HCT116 (cell line): ENCODE data around the gene SERPINA3. TPM values are rescaled to one million over a fixed set of nuclear protein-coding genes. Genes with fewer than 3 reads are reported as not detected.

Experiments
- ATAC-seq: fragments of 200-7000 bp; cut with Tn5 transposase; 2 replicates; pipeline ENCODE4 v1.9.1; 2020; ENCODE audit warnings: mild to moderate bottlenecking, moderate library complexity
- BruUV-seq: library from RNA; stranded (reverse); fragments of 400-500 nt; replicated peaks from 2 replicates; lab custom pipeline; 2021; lab: Mats Ljungman, UMichigan
- CTCF ChIA-PET: fragments of 300-600 bp; sonication (Branson Sonifier 250); formaldehyde crosslinking; loops from one replicate; lab custom pipeline; 2021; ENCODE audit warnings: antibody characterized with exemption; lab: Charles Lee
- POLR2A ChIA-PET: fragments of 300-600, 350-600 bp; sonication (Branson Sonifier 250); formaldehyde crosslinking; loops from one replicate; lab custom pipeline; 2021; ENCODE audit warnings: antibody characterized with exemption; lab: Charles Lee
- RAD21 ChIA-PET, 2 experiments: fragments of 300-600 bp; sonication (Branson Sonifier 250); formaldehyde crosslinking; loops; one replicate each; lab custom pipeline; 2023; ENCODE audit warnings: low total read pairs in 2 of 2; ENCODE audit not compliant: uncharacterized antibody in 2 of 2, unreplicated experiment in 2 of 2, low non-redundant PET in 1 of 2; lab: Charles Lee
- DNase-seq: peaks from one replicate; pipeline ENCODE4 v3.0.0-alpha.2; 2010; ENCODE audit warnings: low read depth, low spot score
- H2AFZ ChIP-seq: fragments of 200-600 bp; shearing (Covaris generic), sonication (generic); 2 replicates; pipeline ENCODE4 v1.6.1; 2017; ENCODE audit warnings: low read depth, mixed run types, mixed read lengths, antibody characterized with exemption, low read length; ENCODE audit not compliant: poor library complexity, severe bottlenecking
- H3K27ac ChIP-seq: 2 replicates; pipeline ENCODE4 v1.5.1; 2012; ENCODE audit warnings: low read depth, low read length
- H3K27me3 ChIP-seq: fragments of 200-600 bp; sonication (generic); 2 replicates; pipeline ENCODE4 v1.6.1; 2016; ENCODE audit warnings: mixed run types, low read length, mixed read lengths; ENCODE audit not compliant: insufficient read depth
- H3K36me3 ChIP-seq, 2 experiments: fragments of 200-500 bp in 1 of 2; fragments of 200-600 bp in 1 of 2; sonication (Bioruptor generic) in 1 of 2; sonication (generic) in 1 of 2; 2 replicates each; pipeline versions ENCODE4 v1.5.1 to v1.6.1; 2014 to 2016; ENCODE audit warnings: low read length in 2 of 2, inconsistent platforms in 1 of 2, mixed read lengths in 1 of 2, mixed run types in 1 of 2; ENCODE audit not compliant: insufficient read depth in 2 of 2, control insufficient read depth in 1 of 2
- H3K4me1 ChIP-seq, 2 experiments: fragments of 200-600 bp in 1 of 2; sonication (generic) in 1 of 2; 2 replicates each; pipeline versions ENCODE4 v1.5.1 to v1.6.1; 2012 to 2017; ENCODE audit warnings: low read length in 2 of 2, inconsistent platforms in 1 of 2, mild to moderate bottlenecking in 1 of 2, mixed read lengths in 1 of 2, mixed run types in 1 of 2, moderate library complexity in 1 of 2; ENCODE audit not compliant: insufficient read depth in 2 of 2, control insufficient read depth in 1 of 2
- H3K4me2 ChIP-seq: fragments of 200-600 bp; sonication (generic); 2 replicates; pipeline ENCODE4 v1.6.1; 2017; ENCODE audit warnings: mixed run types, low read length, mixed read lengths
- H3K4me3 ChIP-seq, 2 experiments: fragments of 200-600 bp in 1 of 2; sonication (generic) in 1 of 2; replicated peaks in 1 of 2; 2 replicates each; pipeline ENCODE4 v1.5.1; 2011 to 2016; ENCODE audit warnings: low read length in 2 of 2, control low read depth in 1 of 2, low read depth in 1 of 2, mild to moderate bottlenecking in 1 of 2, mixed read lengths in 1 of 2, mixed run types in 1 of 2
- H3K79me2 ChIP-seq: fragments of 200-600 bp; sonication (generic); 2 replicates; pipeline ENCODE4 v1.6.1; 2017; ENCODE audit warnings: mild to moderate bottlenecking, mixed run types, low read length, moderate library complexity, mixed read lengths; ENCODE audit not compliant: insufficient read depth
- H3K9ac ChIP-seq: fragments of 200-600 bp; sonication (generic); 2 replicates; pipeline ENCODE4 v1.6.1; 2016; ENCODE audit warnings: low read length, mixed read lengths
- H3K9me2 ChIP-seq: fragments of 200-600 bp; sonication (generic), shearing (Covaris generic); 2 replicates; pipeline ENCODE4 v1.6.1; 2017; ENCODE audit warnings: mixed run types, mild to moderate bottlenecking, moderate library complexity; ENCODE audit not compliant: insufficient read depth
- H3K9me3 ChIP-seq, 2 experiments: fragments of 200-500 bp in 1 of 2; fragments of 200-600 bp in 1 of 2; sonication (Bioruptor generic) in 1 of 2; sonication (generic) in 1 of 2; 2 replicates each; pipeline ENCODE4 v1.6.1; 2014 to 2017; ENCODE audit warnings: low read length in 2 of 2, mixed read lengths in 2 of 2, inconsistent platforms in 1 of 2, low read depth in 1 of 2, mild to moderate bottlenecking in 1 of 2, mixed run types in 1 of 2, moderate library complexity in 1 of 2; ENCODE audit not compliant: control insufficient read depth in 1 of 2, insufficient read depth in 1 of 2
- H4K20me1 ChIP-seq: fragments of 200-600 bp; sonication (generic), shearing (Covaris generic); 2 replicates; pipeline ENCODE4 v1.6.1; 2017; ENCODE audit warnings: mixed run types, mild to moderate bottlenecking, moderate library complexity; ENCODE audit not compliant: insufficient read depth
- CBX3 ChIP-seq: IDR thresholded peaks from 2 replicates; pipeline ENCODE4 v1.6.1; 2012; ENCODE audit warnings: low read depth
- EGR1 ChIP-seq: IDR thresholded peaks from 2 replicates; pipeline ENCODE4 v1.6.1; 2012; ENCODE audit warnings: low read depth
- ELF1 ChIP-seq: IDR thresholded peaks from 2 replicates; pipeline ENCODE4 v1.6.1; 2012; ENCODE audit warnings: low read depth, borderline replicate concordance
- EZH2 ChIP-seq: fragments of 200-600 bp; sonication (generic); IDR thresholded peaks from 2 replicates; pipeline ENCODE4 v1.6.1; 2017; ENCODE audit warnings: antibody characterized with exemption, mixed run types
- EZH2phosphoT487 ChIP-seq: fragments of 200-600 bp; IDR thresholded peaks from 2 replicates; pipeline ENCODE4 v1.6.1; 2018; ENCODE audit warnings: antibody characterized with exemption, borderline replicate concordance
- JUND ChIP-seq: IDR thresholded peaks from 2 replicates; pipeline ENCODE4 v1.6.1; 2012
- POLR2A ChIP-seq: IDR thresholded peaks from 2 replicates; pipeline ENCODE4 v1.7.0; 2011; ENCODE audit warnings: borderline replicate concordance; ENCODE audit not compliant: insufficient read depth, insufficient read length; ENCODE audit errors: extremely low read depth
- POLR2AphosphoS5 ChIP-seq: IDR thresholded peaks from 2 replicates; pipeline ENCODE4 v1.6.1; 2011; ENCODE audit warnings: mild to moderate bottlenecking, low read depth, low read length, moderate library complexity
- RAD21 ChIP-seq: IDR thresholded peaks from 2 replicates; pipeline ENCODE4 v1.6.1; 2012; ENCODE audit warnings: low read depth, mild to moderate bottlenecking
- SRF ChIP-seq: IDR thresholded peaks from 2 replicates; pipeline ENCODE4 v1.6.1; 2012; ENCODE audit warnings: low read depth
- YY1 ChIP-seq: IDR thresholded peaks from 2 replicates; pipeline ENCODE4 v1.6.1; 2011; ENCODE audit warnings: low read length, low read depth, moderate library complexity, mild to moderate bottlenecking; ENCODE audit not compliant: insufficient replicate concordance; ENCODE audit errors: extremely low read depth
- ZBTB33 ChIP-seq: IDR thresholded peaks from 2 replicates; pipeline ENCODE4 v1.6.1; 2011; ENCODE audit warnings: mild to moderate bottlenecking, low read length, moderate library complexity; ENCODE audit not compliant: insufficient replicate concordance; ENCODE audit errors: extremely low read depth
- ZFX ChIP-seq: fragments of 450-650 bp; IDR thresholded peaks from 2 replicates; pipeline ENCODE4 v1.6.1; 2017
- ZNF274 ChIP-seq: fragments of 200-500 bp; sonication (Bioruptor generic); IDR thresholded peaks from 2 replicates; pipeline ENCODE4 v1.6.1; 2014; ENCODE audit warnings: mild to moderate bottlenecking, low read depth, low read length, inconsistent platforms
- intact Hi-C: fragments of 100-400 bp; cut with micrococcal nuclease; formaldehyde crosslinking; loops from 2 replicates; pipeline ENCODE4 v1.10.0; 2022
- total RNA-seq: library from RNA; stranded (reverse); gene quantifications from one replicate; pipeline ENCODE4 v1.2.1, GENCODE V29; 2021; ENCODE audit not compliant: unreplicated experiment
- TF ChIP-seq, protein P1 (sequence below): IDR thresholded peaks from 2 replicates; pipeline ENCODE4 v1.6.1; 2012
- TF ChIP-seq, protein P2 (sequence below): IDR thresholded peaks from 2 replicates; pipeline ENCODE4 v1.6.1; 2012; ENCODE audit warnings: low read depth
- TF ChIP-seq, protein P3 (sequence below), 3 experiments: fragments of 200-600 bp in 1 of 3; sonication (generic) in 1 of 3; IDR thresholded peaks in 2 of 3; conservative IDR thresholded peaks in 1 of 3; 2 replicates each; pipeline ENCODE4 v1.5.1; 2012 to 2017; ENCODE audit warnings: low read depth in 2 of 3, low read length in 2 of 3, antibody characterized with exemption in 1 of 3, borderline replicate concordance in 1 of 3, control low read depth in 1 of 3, mild to moderate bottlenecking in 1 of 3, mixed read lengths in 1 of 3, mixed run types in 1 of 3, moderate library complexity in 1 of 3; ENCODE audit not compliant: insufficient read depth in 1 of 3

The SERPINA3 gene
- total RNA-seq, 1 experiment from 2014 or later: 4.3 TPM

DNA sequence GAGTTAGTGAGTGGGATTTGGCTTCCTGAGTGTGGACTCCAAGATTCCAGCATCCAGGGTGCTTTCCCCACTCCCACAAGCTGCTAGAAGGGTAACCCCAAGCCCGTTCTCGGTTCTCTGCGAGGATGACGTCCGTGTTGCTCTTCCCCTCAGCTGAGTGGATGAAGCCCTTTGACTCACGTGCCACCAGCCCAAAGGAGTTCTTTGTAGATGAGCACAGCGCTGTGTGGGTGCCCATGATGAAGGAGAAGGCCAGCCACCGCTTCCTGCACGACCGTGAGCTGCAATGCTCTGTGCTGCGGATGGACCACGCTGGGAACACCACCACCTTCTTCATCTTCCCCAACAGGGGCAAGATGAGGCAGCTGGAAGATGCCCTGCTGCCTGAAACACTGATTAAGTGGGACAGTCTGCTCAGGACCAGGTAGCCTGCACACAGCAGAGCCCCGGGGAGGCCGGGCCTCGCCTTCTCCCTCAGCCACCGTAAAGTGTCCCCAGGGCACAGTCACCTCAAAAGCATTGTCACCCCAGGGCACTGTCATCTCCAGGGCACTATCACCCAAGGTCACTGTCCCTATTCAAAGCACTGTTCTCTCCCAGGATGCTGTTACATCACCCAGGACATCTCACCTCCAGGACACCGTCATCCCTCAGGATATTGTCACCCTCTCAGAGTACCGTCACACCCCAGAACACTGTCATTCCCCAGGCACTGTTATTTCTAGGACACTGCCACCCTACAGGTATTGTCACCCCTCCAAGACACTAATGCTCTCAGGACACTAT, 31.3 kb downstream of the SERPINA3 start:
- DNase-seq (no peak), ATAC-seq (no peak)
- no TSS peak for BruUV-seq
- Histone ChIP-seq H3K9me3 (peaks cover 0 to 4% of the 10 kb centered on the region in 2 experiments; a peak in 1 of 4 replicates), H3K9me2 (no peaks in the 10 kb centered on the region), H2AFZ (no peak overlapping the region), H3K4me1 (peaks cover 4 to 24% of the 10 kb centered on the region in 2 experiments; a peak in 3 of 4 replicates), H3K4me3 (no peak overlapping the region), H3K27ac (no peak overlapping the region), H3K9ac (no peak overlapping the region), H4K20me1 (no peaks in the 10 kb centered on the region), H3K36me3 (no peaks in the 10 kb centered on the region), H3K79me2 (no peaks in the 10 kb centered on the region), H3K4me2 (no peak overlapping the region), H3K27me3 (no peaks in the 10 kb centered on the region)
- CTCF ChIA-PET: no interaction called here
- POLR2A ChIA-PET: no interaction called here
- TF ChIP-seq POLR2A: no peak
- no peak for TF ChIP-seq YY1
- TF ChIP-seq JUND: no peak
- TF ChIP-seq ZNF274: no peak
- no peak for TF ChIP-seq ELF1
- TF ChIP-seq, protein P1, sequence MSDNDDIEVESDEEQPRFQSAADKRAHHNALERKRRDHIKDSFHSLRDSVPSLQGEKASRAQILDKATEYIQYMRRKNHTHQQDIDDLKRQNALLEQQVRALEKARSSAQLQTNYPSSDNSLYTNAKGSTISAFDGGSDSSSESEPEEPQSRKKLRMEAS: no peak
- no peak for TF ChIP-seq ZBTB33
- no peak for TF ChIP-seq ZFX
- TF ChIP-seq RAD21: no peak
- TF ChIP-seq POLR2AphosphoS5: no peak
- no peak for TF ChIP-seq EZH2phosphoT487
- no peak for TF ChIP-seq EGR1
- TF ChIP-seq, protein P2, sequence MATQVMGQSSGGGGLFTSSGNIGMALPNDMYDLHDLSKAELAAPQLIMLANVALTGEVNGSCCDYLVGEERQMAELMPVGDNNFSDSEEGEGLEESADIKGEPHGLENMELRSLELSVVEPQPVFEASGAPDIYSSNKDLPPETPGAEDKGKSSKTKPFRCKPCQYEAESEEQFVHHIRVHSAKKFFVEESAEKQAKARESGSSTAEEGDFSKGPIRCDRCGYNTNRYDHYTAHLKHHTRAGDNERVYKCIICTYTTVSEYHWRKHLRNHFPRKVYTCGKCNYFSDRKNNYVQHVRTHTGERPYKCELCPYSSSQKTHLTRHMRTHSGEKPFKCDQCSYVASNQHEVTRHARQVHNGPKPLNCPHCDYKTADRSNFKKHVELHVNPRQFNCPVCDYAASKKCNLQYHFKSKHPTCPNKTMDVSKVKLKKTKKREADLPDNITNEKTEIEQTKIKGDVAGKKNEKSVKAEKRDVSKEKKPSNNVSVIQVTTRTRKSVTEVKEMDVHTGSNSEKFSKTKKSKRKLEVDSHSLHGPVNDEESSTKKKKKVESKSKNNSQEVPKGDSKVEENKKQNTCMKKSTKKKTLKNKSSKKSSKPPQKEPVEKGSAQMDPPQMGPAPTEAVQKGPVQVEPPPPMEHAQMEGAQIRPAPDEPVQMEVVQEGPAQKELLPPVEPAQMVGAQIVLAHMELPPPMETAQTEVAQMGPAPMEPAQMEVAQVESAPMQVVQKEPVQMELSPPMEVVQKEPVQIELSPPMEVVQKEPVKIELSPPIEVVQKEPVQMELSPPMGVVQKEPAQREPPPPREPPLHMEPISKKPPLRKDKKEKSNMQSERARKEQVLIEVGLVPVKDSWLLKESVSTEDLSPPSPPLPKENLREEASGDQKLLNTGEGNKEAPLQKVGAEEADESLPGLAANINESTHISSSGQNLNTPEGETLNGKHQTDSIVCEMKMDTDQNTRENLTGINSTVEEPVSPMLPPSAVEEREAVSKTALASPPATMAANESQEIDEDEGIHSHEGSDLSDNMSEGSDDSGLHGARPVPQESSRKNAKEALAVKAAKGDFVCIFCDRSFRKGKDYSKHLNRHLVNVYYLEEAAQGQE: no peak
- TF ChIP-seq CBX3: no peak
- no peak for TF ChIP-seq EZH2
- TF ChIP-seq SRF: no peak
- TF ChIP-seq, protein P3, sequence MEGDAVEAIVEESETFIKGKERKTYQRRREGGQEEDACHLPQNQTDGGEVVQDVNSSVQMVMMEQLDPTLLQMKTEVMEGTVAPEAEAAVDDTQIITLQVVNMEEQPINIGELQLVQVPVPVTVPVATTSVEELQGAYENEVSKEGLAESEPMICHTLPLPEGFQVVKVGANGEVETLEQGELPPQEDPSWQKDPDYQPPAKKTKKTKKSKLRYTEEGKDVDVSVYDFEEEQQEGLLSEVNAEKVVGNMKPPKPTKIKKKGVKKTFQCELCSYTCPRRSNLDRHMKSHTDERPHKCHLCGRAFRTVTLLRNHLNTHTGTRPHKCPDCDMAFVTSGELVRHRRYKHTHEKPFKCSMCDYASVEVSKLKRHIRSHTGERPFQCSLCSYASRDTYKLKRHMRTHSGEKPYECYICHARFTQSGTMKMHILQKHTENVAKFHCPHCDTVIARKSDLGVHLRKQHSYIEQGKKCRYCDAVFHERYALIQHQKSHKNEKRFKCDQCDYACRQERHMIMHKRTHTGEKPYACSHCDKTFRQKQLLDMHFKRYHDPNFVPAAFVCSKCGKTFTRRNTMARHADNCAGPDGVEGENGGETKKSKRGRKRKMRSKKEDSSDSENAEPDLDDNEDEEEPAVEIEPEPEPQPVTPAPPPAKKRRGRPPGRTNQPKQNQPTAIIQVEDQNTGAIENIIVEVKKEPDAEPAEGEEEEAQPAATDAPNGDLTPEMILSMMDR (IDR thresholded peaks at IDR 0.05 in 2 of 3, conservative IDR thresholded peaks at IDR 0.05 in 1 of 3; ENCODE audit: borderline replicate concordance in 1 of 3, insufficient read depth in 1 of 3, low read depth in 2 of 3, low read length in 2 of 3): no peak
- intact Hi-C loops: no loop called here
- RAD21 ChIA-PET: no interaction called here
